WTC11 (cell line): ENCODE data around the gene PEX10.

Source experiments
- CBFB ChIP-seq: sonication (generic); formaldehyde crosslinking; IDR thresholded peaks from 2 replicates; pipeline ENCODE4 v1.8.1; 2022; ENCODE audit warnings: mild to moderate bottlenecking, low read depth, missing genetic modification reagents
- E2F1 ChIP-seq: sonication (generic); formaldehyde crosslinking; IDR thresholded peaks from 2 replicates; pipeline ENCODE4 v1.8.0; 2022; ENCODE audit warnings: mild to moderate bottlenecking, missing genetic modification reagents
- SP1 ChIP-seq: sonication (generic); formaldehyde crosslinking; conservative IDR thresholded peaks from 2 replicates; pipeline ENCODE4 v1.8.1; 2022; ENCODE audit warnings: missing genetic modification reagents

GRCh38 chr1:2438038-2438437, 25.7 kb upstream of the PEX10 start:
- TF ChIP-seq E2F1 (CRISPR knock-in tag) (no peak), CBFB (CRISPR knock-in tag) (no peak), SP1 (CRISPR knock-in tag) (no peak)
